ENCODE measurements around the gene CLDN2.
"Not testable (repeated sequence)": the region's sequence is repeated elsewhere in the genome, so short reads cannot be mapped to it uniquely, and the experiment has no call there.

Gene CLDN2

GRCh38 chrX:106957856-106958255, 37.7 kb downstream of the CLDN2 start:
- H3K9me3 ChIP-seq (ENCODE audit: control insufficient read depth, insufficient read depth, low read length): no peaks in the 10 kb centered on the region
- H3K4me1 ChIP-seq (ENCODE audit: insufficient read depth, low read length): peaks cover 3% of the 10 kb centered on the region; the same call in 1 of the 2 replicates
- no peaks in the 10 kb centered on the region for H3K36me3 ChIP-seq (ENCODE audit: insufficient read depth, low read length)
- H3K9ac ChIP-seq (ENCODE audit: low read depth, low read length): no peak overlapping the region

- Histone ChIP-seq H3K36me3 (ENCODE audit: insufficient read depth, low read length) (no peaks in the 10 kb centered on the region), H3K4me1 (ENCODE audit: insufficient read depth, low read length) (peaks cover 3% of the 10 kb centered on the region; the same call in 1 of the 2 replicates), H3K9me3 (ENCODE audit: control insufficient read depth, insufficient read depth, low read length) (no peaks in the 10 kb centered on the region), H3K9ac (ENCODE audit: low read depth, low read length) (no peak overlapping the region)
These were observed 39.7 kb downstream of the CLDN2 start for GRCh38 chrX:106959901-106960300.

- Histone ChIP-seq H3K9me3 (ENCODE audit: control insufficient read depth, insufficient read depth, low read length) (no peaks in the 10 kb centered on the region), H3K4me1 (ENCODE audit: insufficient read depth, low read length) (peaks cover 6% of the 10 kb centered on the region), H3K9ac (ENCODE audit: low read depth, low read length) (no peak overlapping the region), H3K36me3 (ENCODE audit: insufficient read depth, low read length) (no peaks in the 10 kb centered on the region)
These were observed 42.9 kb downstream of the CLDN2 start for GRCh38 chrX:106963111-106963510.

- no peak overlapping the region for H3K9ac ChIP-seq (ENCODE audit: low read depth, low read length)
- H3K9me3 ChIP-seq (ENCODE audit: control insufficient read depth, insufficient read depth, low read length): no peaks in the 10 kb centered on the region
These were observed 44.1 kb downstream of the CLDN2 start for GRCh38 chrX:106964290-106964689.

GRCh38 chrX:106966547-106966946, 46.3 kb downstream of the CLDN2 start:
- not testable (repeated sequence) for H3K36me3 ChIP-seq (ENCODE audit: insufficient read depth, low read length); H3K9me3 ChIP-seq (ENCODE audit: control insufficient read depth, insufficient read depth, low read length); H3K4me1 ChIP-seq (ENCODE audit: insufficient read depth, low read length)
- peak overlapping the region; percentile 33; the same call in 1 of the 2 replicates for H3K9ac ChIP-seq (ENCODE audit: low read depth, low read length)

More at GRCh38 chrX:106964290-106964689, 44.1 kb downstream of the CLDN2 start:
- Histone ChIP-seq H3K36me3 (ENCODE audit: insufficient read depth, low read length) (no peaks in the 10 kb centered on the region), H3K4me1 (ENCODE audit: insufficient read depth, low read length) (peaks cover 6% of the 10 kb centered on the region)

GRCh38 chrX:106972896-106973295, 52.7 kb downstream of the CLDN2 start:
- Histone ChIP-seq H3K9ac (ENCODE audit: low read depth, low read length) (no peak overlapping the region), H3K36me3 (ENCODE audit: insufficient read depth, low read length) (no peaks in the 10 kb centered on the region), H3K9me3 (ENCODE audit: control insufficient read depth, insufficient read depth, low read length) (no peaks in the 10 kb centered on the region), H3K4me1 (ENCODE audit: insufficient read depth, low read length) (no peaks in the 10 kb centered on the region)

GRCh38 chrX:106973433-106974149, 53.4 kb downstream of the CLDN2 start:
- Histone ChIP-seq H3K9ac (ENCODE audit: low read depth, low read length) (no peak overlapping the region), H3K9me3 (ENCODE audit: control insufficient read depth, insufficient read depth, low read length) (no peaks in the 10 kb centered on the region), H3K4me1 (ENCODE audit: insufficient read depth, low read length) (no peaks in the 10 kb centered on the region), H3K36me3 (ENCODE audit: insufficient read depth, low read length) (no peaks in the 10 kb centered on the region)

- H3K4me1 ChIP-seq (ENCODE audit: insufficient read depth, low read length): no peaks in the 10 kb centered on the region
- no peak overlapping the region for H3K9ac ChIP-seq (ENCODE audit: low read depth, low read length)
- H3K9me3 ChIP-seq (ENCODE audit: control insufficient read depth, insufficient read depth, low read length): no peaks in the 10 kb centered on the region
- H3K36me3 ChIP-seq (ENCODE audit: insufficient read depth, low read length): no peaks in the 10 kb centered on the region
These were observed 56.2 kb downstream of the CLDN2 start for GRCh38 chrX:106976416-106976815.

Data from ES-I3 (cell line).